ENCODE data around the gene TTF2.

TTF2 gene

GRCh38 chr1:117059678-117060440 is at the start of gene TTF2:
TTF2 (plus strand) TSS chr1:117060326; CDS start chr1:117060347, 21 bp downstream.
- DNase-seq: peak; percentile 96 to 98

GRCh38 chr1:117011334-117011733 is 48.8 kb upstream of the TTF2 start:
- no peak for DNase-seq

GRCh38 chr1:117013309-117013858 is 46.7 kb upstream of the TTF2 start:
- no peak for DNase-seq

GRCh38 chr1:117014209-117014608 is 45.9 kb upstream of the TTF2 start:
- peak; percentile 15 to 26 for DNase-seq

- DNase-seq: no peak
Measured at GRCh38 chr1:117015724-117016123, 44.4 kb upstream of the TTF2 start.

GRCh38 chr1:117017062-117017461 is 43.1 kb upstream of the TTF2 start:
- no peak for DNase-seq

- no peak for DNase-seq
Measured at GRCh38 chr1:117017648-117018047, 42.5 kb upstream of the TTF2 start.

- no peak for DNase-seq
Measured at GRCh38 chr1:117020526-117021156, 39.5 kb upstream of the TTF2 start.

GRCh38 chr1:117022114-117022513 is 38.0 kb upstream of the TTF2 start:
- DNase-seq: no peak

GRCh38 chr1:117025568-117025967 is 34.6 kb upstream of the TTF2 start:
- DNase-seq: no peak

- no peak for DNase-seq
Measured at GRCh38 chr1:117026361-117026760, 33.8 kb upstream of the TTF2 start.

GRCh38 chr1:117029685-117030084 is 30.4 kb upstream of the TTF2 start:
- DNase-seq: no peak

GRCh38 chr1:117030271-117030877 is 29.8 kb upstream of the TTF2 start:
- DNase-seq: no peak

- DNase-seq: no peak
Measured at GRCh38 chr1:117032266-117032665, 27.9 kb upstream of the TTF2 start.

GRCh38 chr1:117032681-117033539 is 27.2 kb upstream of the TTF2 start:
- DNase-seq: no peak

- DNase-seq: no peak
Measured at GRCh38 chr1:117033772-117034171, 26.4 kb upstream of the TTF2 start.

GRCh38 chr1:117034791-117035290 is 25.3 kb upstream of the TTF2 start:
- no peak for DNase-seq

GRCh38 chr1:117036018-117036461 is 24.1 kb upstream of the TTF2 start:
- DNase-seq: no peak

GRCh38 chr1:117037802-117038201 is 22.3 kb upstream of the TTF2 start:
- no peak for DNase-seq

- no peak for DNase-seq
Measured at GRCh38 chr1:117038236-117038635, 21.9 kb upstream of the TTF2 start.

GRCh38 chr1:117044217-117044616 is 15.9 kb upstream of the TTF2 start:
- no peak for DNase-seq

GRCh38 chr1:117045644-117046043 is 14.5 kb upstream of the TTF2 start:
- DNase-seq: no peak

GRCh38 chr1:117046781-117047180 is 13.3 kb upstream of the TTF2 start:
- DNase-seq: no peak
